ENCODE measurements around the gene DENND5B. TPM values are rescaled to one million over a fixed set of nuclear protein-coding genes. Genes with fewer than 3 reads are reported as not detected.
"Not testable (repeated sequence)": the region's sequence is repeated elsewhere in the genome, so short reads cannot be mapped to it uniquely, and the experiment has no call there.

Gene DENND5B
- polyA plus RNA-seq, 4 donors, result 25.8 to 34.4 (median 28.7) TPM

DNA sequence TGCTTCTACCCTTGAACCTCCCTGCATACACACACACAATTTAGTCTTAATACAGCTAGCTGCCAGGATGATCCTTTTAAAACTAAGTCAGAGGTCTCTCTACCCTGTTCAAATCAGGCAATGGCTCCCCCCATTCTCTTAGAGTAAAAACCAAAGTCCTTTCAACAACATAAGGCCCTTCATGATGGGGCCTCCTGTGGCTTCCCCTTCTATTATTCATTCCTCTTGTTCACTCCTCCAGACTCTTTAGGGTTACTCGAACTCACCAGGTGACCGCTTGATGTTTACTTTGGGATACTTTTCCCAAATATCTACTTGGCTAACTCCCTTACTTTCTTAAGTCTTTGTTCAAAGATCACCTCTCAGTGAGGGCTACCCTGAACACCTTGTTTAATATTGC lies 30.4 kb downstream of the DENND5B start:
- DNase-seq (ENCODE audit: low read depth in 4 of 4, low spot score in 3 of 4), result no peak

DNA sequence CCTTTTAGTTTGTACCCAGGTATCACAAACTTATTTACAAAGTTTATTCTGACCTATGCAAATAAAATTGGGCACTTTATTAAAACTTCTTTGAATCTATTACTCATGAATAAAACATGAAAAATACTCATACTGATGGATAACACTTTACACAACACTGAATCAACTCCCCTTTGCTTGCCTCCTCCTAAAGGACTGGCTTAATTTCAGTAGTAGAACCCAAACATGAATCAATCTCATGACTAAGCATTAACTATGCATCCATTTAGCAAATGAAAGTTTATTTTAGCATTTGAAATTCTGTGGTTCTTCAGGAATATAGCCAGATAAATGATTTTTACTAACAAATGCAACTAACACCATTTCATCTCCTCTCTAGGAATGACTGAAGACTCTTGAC lies 32.4 kb downstream of the DENND5B start:
- DNase-seq (ENCODE audit: low read depth in 4 of 4, low spot score in 3 of 4), result no peak

- DNase-seq (ENCODE audit: low read depth in 4 of 4, low spot score in 3 of 4), result no peak
These were observed 33.2 kb downstream of the DENND5B start for GRCh38 chr12:31557707-31558106.

- not testable (repeated sequence) for DNase-seq (ENCODE audit: low read depth in 4 of 4, low spot score in 3 of 4)
These were observed 35.5 kb downstream of the DENND5B start for GRCh38 chr12:31555466-31555865.

DNA sequence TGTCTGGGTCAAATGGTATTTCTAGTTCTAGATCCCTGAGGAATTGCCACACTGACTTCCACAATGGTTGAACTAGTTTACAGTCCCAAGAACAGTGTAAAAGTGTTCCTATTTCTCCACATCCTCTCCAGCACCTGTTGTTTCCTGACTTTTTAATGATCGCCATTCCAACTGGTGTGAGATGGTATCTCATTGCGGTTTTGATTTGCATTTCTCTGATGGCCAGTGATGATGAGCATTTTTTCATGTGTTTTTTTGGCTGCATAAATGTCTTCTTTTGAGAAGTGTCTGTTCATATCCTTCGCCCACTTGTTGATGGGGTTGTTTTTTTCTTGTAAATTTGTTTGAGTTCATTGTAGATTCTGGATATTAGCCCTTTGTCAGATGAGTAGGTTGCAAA lies 40.3 kb downstream of the DENND5B start:
- not testable (repeated sequence) for DNase-seq (ENCODE audit: low read depth in 4 of 4, low spot score in 3 of 4)

GRCh38 chr12:31536672-31537071 lies 54.3 kb downstream of the DENND5B start:
- no peak for DNase-seq (ENCODE audit: low read depth in 4 of 4, low spot score in 3 of 4)

DNA sequence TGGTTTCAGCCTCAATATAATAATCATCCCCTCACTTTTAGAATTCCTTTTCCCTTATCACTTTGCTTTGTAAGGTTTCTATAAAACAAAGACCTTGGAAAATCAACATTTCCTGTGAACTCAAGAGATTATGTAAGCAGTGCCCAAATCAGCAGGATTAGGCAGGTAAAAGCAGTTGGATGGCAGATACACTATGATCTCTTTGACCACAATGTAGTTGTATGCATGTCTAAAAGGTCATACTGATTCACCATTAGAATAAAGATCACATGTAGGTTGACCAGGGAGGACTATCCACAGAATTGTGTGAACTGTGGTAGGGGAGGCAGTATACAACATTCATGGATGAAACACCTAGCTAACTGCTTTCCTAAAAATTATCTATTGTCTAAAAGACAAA lies 57.5 kb downstream of the DENND5B start:
- DNase-seq (ENCODE audit: low read depth in 4 of 4, low spot score in 3 of 4), result no peak

GRCh38 chr12:31531893-31532292 lies 59.0 kb downstream of the DENND5B start:
- no peak for DNase-seq (ENCODE audit: low read depth in 4 of 4, low spot score in 3 of 4)

- no peak for DNase-seq (ENCODE audit: low read depth in 4 of 4, low spot score in 3 of 4)
These were observed 62.8 kb downstream of the DENND5B start for GRCh38 chr12:31528095-31528494.

DNA sequence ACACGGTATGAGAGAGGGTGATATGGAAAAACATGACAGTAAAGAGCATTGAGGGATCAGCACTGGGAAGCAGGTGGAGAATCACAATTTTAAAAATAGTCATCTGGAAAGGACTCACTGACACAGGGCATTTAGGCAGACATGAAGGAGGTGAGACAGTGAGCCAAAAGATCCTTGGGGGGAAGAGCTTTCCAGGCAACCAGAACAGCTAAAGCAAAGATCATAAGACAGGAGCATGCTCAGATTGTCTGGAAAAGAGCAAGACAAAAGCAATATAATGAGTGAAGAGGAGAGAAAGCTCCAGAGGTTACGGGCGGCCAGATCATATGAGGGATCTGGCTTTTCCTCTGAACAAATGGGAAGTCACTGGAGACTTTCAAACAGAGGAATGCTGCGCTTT lies 63.9 kb downstream of the DENND5B start:
- no peak for DNase-seq (ENCODE audit: low read depth in 4 of 4, low spot score in 3 of 4)

DNA sequence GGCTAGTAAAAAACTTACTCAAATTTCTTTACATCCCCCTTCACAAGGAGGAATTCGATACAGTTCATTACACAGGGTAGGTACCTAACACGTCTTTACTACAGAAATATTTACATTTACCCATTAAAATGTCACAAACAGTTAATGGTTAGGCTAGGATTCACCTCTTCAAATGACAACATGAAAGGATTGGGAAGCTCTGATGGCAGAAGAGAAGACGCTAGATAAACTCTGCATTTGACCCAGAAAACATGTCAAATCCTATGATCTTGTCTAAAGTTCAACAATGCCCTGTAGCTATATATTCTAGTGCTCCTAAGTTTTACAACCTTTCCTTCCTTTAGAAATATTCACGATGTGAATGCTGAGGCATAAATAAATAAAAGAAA lies 64.8 kb downstream of the DENND5B start:
- DNase-seq (ENCODE audit: low read depth in 4 of 4, low spot score in 3 of 4), result no peak

GRCh38 chr12:31525496-31526157 lies 65.3 kb downstream of the DENND5B start:
- no peak for DNase-seq (ENCODE audit: low read depth in 4 of 4, low spot score in 3 of 4)

DNA sequence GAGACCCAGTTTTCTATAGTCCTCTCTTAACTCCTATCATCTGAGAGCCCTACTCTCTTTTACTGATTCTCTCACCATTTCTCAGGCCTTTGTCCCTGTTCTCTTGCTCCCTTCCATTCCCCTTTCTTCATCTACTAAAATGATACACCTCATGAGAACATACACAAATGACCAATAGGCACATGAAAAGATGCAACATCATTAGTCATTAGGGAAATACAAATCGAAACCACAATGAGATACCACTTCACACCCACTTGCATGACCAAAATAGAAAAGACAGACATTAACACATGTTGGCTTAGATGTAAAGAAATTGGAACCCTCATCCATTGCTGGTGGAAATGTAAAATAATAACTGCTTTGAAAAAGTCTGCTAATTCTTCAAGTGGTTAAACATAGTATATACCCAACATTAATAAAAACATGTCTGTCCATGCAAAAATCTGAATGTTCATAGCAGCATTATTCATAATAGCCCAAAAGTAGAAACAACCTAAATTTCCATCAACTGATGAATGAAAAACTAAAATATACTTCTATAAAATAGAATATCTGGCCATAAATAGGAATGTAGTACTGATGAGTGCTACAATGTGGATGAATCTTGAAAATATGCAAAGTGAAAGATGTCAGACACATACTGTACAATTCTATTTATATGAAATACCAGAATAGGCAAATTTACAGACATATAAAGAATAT lies 66.0 kb downstream of the DENND5B start:
- no peak for DNase-seq (ENCODE audit: low read depth in 4 of 4, low spot score in 3 of 4)

DNA sequence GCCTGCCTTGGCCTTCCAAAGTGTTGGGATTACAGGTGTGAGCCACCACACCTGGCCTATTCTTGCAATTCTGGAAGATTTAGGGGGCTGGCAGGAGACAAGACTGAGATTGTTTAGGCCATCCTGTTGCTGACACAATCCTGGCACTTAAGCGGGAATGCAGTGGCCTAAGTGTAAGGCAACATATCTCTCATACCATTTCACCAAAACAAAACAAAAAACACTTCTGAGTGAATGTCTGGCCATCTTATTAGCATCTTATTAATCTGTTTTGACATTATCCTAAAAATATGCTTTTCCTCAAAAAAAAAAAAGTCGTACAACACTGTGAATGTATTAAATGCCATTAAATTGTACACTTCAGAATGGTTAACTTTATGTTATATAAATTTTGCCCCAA lies 67.6 kb downstream of the DENND5B start:
- DNase-seq (ENCODE audit: low read depth in 4 of 4, low spot score in 3 of 4), result no peak

DNA sequence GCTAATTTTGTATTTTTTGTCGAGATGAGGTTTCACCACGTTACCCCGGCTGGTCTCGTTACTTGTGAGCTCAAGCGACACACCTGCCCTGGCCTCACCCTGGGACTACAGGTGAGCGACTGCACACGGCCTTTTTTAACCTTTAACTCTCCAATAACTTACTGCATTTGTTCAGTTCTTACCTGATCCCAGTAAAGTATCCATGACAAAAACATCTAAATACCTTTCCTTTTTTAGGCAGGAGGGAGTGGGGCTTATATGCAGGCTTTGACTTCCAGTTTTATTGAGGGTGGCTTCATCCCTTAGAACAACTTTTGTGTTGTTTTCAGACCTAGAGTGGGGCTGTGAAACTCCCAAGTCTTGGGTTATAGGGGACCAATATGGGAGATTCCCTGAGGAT lies 68.3 kb downstream of the DENND5B start:
- DNase-seq (ENCODE audit: low read depth in 4 of 4, low spot score in 3 of 4), result no peak

DNA sequence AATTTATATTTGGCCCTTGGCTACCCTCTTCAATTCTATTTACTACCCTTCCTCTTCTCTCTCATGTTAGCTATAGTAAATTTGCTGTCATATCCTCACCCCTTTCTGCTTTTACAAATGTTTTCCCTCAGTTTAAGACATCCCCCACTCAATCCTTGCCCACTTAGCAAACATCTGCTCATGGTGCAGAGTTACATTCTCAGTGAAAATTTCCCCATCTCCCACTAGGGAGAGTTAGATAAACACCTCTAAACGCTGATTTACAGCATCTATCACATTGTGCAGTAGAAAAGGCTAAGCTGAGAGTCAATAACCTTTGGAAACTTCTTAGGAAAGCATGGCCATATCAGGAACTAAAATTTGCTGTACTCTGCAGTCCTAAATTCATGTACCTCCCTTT lies 69.0 kb downstream of the DENND5B start:
- DNase-seq (ENCODE audit: low read depth in 4 of 4, low spot score in 3 of 4), result no peak

- no peak for DNase-seq (ENCODE audit: low read depth in 4 of 4, low spot score in 3 of 4)
These were observed 71.4 kb downstream of the DENND5B start for GRCh38 chr12:31519511-31519910.

DNA sequence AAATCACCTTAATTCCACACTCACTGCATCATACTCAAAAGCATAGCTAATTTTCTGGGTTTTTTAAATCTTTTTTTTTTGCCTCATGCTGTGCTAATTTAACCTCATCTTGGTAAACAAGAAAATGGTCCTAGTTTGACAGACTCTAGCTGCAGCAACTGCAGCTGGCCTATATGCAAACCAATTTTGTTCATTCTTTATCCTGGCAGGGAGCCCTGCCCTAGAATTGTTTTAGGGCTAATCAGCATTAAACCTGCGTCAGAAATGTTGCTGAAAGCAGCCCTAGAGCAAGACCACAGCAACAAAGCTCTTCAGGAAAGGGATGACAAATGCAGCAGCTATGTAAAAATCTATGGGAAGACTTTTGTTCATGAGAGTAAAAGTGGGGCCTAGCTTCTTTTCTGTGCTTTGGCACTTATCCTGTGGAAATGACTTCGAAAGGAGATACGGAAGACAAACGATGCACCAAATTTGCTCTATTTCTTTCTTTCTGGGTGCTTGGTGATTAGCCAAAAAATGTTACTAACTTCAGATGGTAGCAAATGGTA lies 72.2 kb downstream of the DENND5B start:
- DNase-seq (ENCODE audit: low read depth in 4 of 4, low spot score in 3 of 4), result no peak

DNA sequence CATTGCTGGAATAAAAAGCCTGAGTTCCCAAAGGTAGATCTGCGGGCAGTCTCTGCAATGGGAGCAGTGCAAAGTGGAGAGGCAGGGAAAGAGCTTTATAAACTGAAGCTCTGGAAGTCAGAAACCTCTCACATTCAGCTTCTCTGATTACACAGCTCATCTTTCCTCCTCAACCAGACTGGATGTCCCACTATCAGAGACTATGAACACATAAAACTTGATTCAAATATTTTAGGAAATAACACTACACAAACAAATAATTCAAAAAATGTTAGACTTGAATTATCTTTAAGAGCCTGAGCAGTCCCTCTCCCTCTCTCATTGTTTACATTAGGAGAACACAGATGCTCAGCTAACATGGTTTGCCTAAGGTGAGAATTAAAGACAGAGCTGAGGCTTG lies 72.9 kb downstream of the DENND5B start:
- DNase-seq (ENCODE audit: low read depth in 4 of 4, low spot score in 3 of 4), result no peak

GRCh38 chr12:31516702-31517101 lies 74.2 kb downstream of the DENND5B start:
- no peak for DNase-seq (ENCODE audit: low read depth in 4 of 4, low spot score in 3 of 4)

DNA sequence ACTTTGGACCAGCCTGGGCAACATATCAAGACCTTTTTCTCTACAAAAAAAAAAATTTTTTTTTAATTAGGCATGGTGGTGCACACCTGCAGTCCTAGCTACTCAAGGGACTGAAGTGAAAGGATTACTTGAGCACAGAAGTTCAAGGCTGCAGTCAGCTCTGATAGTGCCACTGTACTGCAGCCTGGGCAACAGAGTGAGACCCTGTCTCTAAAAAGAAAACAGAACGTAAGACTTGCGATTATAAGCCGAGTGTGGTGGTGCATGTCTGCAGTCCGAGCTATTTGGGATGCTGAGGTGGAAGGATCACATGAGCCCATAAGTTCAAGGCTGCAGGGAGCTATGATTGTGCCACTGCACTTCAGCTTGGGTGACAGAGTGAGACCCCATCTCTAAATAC lies 76.0 kb downstream of the DENND5B start:
- no peak for DNase-seq (ENCODE audit: low read depth in 4 of 4, low spot score in 3 of 4)

DNA sequence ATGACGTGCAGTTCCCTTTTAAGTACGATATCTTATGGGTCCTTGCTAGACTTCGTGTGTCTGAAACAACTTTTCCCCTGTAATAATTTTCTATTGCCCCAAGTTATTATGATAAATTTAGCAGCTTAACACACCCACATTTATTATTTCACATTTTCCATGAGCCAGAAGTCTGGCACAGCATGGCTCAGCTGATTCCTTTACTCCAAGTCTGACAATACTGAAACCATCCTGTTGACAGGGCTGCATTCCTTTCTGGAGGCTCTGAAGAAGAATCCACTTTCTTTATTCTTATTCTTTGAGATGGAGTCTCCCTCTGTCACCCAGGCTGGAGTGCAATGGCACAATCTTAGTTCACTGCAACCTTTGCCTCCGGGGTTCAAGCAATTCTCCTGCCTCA lies 80.9 kb downstream of the DENND5B start:
- no peak for DNase-seq (ENCODE audit: low read depth in 4 of 4, low spot score in 3 of 4)

All from right renal pelvis (tissue), 4 donors.